ENCODE data around the gene SHISA8. TPM values are rescaled to one million over a fixed set of nuclear protein-coding genes. Genes with fewer than 3 reads are reported as not detected.

The SHISA8 gene
- total RNA-seq, 1 donor from 2014 or later = not detected

DNA sequence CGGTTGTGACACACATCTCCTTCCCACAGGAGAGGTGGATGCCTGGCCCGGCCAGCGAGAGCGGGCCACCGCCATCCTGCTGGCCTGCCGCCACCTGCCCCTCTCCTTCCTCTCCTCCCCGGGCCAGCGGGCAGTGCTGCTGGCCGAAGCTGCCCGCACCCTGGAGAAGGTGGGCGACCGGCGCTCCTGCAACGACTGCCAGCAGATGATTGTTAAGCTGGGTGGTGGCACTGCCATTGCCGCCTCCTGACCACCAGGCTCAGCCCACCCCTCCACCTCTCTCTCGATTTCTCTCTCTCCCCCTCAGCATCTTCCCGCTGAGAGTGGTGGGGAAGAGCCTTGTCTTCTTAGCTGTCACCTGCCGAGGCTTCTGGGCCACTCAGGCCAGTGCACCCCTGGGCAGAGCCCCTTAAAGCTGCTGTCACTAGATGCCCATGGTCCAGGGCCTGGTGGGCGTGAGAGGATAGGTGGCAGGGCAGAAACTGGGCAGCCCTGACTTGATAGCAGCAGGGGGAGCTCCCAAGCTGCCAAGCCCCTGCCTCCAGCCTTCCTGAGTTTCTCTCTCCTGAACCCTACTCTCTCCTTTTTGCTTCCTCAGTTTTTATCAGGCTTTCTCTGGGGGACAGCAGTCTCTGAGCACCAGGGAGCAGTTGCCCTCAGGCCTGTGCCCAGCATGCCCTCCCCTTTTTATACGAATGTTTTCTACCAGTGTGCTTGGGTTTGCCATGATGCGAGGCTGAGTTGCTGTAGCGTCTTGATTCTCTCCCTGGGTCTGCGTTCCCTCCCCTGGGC lies 9.3 kb downstream of the SHISA8 start:
- no peak overlapping the region for H3K27ac Mint-ChIP-seq
- DNase-seq (ENCODE audit: low spot score in 2 of 2, unreplicated experiment in 2 of 2) = no peak
- H3K9me3 Mint-ChIP-seq = no peaks in the 10 kb centered on the region
- no peak overlapping the region for H3K4me3 Mint-ChIP-seq
- TF ChIP-seq, protein P1, sequence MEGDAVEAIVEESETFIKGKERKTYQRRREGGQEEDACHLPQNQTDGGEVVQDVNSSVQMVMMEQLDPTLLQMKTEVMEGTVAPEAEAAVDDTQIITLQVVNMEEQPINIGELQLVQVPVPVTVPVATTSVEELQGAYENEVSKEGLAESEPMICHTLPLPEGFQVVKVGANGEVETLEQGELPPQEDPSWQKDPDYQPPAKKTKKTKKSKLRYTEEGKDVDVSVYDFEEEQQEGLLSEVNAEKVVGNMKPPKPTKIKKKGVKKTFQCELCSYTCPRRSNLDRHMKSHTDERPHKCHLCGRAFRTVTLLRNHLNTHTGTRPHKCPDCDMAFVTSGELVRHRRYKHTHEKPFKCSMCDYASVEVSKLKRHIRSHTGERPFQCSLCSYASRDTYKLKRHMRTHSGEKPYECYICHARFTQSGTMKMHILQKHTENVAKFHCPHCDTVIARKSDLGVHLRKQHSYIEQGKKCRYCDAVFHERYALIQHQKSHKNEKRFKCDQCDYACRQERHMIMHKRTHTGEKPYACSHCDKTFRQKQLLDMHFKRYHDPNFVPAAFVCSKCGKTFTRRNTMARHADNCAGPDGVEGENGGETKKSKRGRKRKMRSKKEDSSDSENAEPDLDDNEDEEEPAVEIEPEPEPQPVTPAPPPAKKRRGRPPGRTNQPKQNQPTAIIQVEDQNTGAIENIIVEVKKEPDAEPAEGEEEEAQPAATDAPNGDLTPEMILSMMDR (IDR thresholded peaks at IDR 0.05; ENCODE audit: unreplicated experiment) = no peak
- peaks cover 22% of the 10 kb centered on the region for H3K27me3 Mint-ChIP-seq (ENCODE audit: low read depth)
- no peaks in the 10 kb centered on the region for H3K4me1 Mint-ChIP-seq
- peaks cover 17% of the 10 kb centered on the region for H3K36me3 Mint-ChIP-seq

DNA sequence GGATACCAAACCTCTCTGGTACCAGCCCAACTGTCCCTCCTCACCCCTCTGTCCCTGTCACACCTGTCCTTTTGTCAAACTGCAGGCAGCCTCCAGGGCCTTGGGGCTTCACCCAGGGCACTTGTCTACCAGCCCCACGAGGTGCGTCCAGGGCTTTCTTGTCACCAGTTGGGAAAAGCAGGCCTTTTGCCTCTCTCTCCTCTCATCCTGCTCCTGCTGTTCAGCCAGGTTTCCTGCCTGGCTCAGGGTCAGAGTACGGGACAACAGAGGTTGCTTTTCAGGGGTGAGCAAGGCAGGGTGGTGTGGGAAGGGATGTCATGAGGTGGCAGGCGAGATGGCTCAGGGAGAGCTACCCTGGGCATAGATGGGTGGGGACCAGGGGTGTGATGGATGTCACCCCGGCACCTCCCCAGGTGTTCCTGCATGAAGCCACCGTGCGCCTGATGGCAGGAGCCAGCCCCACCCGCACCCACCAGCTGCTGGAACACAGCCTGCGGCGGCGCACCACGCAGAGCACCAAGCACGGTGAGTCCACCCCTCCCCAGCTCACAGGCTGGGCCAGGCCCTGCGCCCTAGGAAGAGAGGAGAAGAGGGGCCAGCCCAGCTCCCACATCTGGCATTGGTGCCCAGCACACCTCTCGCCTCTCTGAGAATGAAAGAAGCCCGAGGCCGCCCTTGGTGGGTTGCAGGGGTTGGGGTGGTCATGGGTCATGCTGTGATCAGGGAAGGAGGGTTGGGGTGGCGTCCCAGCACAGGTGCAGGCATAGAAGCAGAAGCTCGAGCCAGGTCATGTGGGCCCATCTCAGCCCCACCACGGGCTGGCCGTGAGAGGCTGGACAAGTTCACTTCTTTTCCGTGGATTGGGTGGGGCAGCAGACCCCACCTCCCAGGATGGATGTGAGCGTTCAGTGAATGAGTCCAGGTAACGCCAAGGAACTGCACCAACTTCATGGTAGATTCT lies 10.1 kb downstream of the SHISA8 start:
- TF ChIP-seq, protein P1 (IDR thresholded peaks at IDR 0.05; ENCODE audit: unreplicated experiment) = no peak
- Mint-ChIP-seq H3K9me3 (no peaks in the 10 kb centered on the region), H3K4me3 (no peak overlapping the region), H3K36me3 (peaks cover 19% of the 10 kb centered on the region), H3K27ac (no peak overlapping the region), H3K4me1 (no peaks in the 10 kb centered on the region), H3K27me3 (ENCODE audit: low read depth) (peaks cover 20% of the 10 kb centered on the region)
- DNase-seq (ENCODE audit: low spot score in 2 of 2, unreplicated experiment in 2 of 2) = no peak

DNA sequence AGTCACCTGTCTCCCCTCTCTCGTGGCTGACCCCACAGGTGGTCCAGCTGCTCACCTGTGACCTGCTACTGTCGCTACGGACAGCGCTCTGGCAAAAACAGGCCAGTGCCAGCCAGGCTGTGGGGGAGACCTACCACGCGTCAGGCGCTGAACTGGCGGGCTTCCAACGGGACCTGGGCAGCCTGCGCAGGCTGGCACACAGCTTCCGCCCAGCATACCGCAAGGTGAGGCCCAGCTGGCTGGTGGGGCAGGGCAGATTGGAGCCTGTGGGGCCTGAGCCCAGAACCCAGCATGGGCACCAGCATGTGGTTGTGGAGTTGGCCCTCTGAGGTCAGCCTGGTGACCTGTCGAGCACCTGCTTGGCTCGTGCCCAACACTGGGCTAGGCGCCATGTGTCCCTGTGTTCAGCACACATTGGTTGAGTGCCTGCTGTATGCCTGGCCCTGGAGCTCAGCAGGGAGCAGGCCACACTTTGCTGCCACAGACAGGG lies 11.9 kb downstream of the SHISA8 start:
- H3K27ac Mint-ChIP-seq = no peak overlapping the region
- peaks cover 3% of the 10 kb centered on the region for H3K27me3 Mint-ChIP-seq (ENCODE audit: low read depth)
- TF ChIP-seq, protein P1 (IDR thresholded peaks at IDR 0.05; ENCODE audit: unreplicated experiment) = no peak
- no peak for DNase-seq (ENCODE audit: low spot score in 2 of 2, unreplicated experiment in 2 of 2)
- H3K9me3 Mint-ChIP-seq = no peaks in the 10 kb centered on the region
- no peak overlapping the region for H3K4me3 Mint-ChIP-seq
- peaks cover 19% of the 10 kb centered on the region for H3K36me3 Mint-ChIP-seq
- H3K4me1 Mint-ChIP-seq = no peaks in the 10 kb centered on the region

DNA sequence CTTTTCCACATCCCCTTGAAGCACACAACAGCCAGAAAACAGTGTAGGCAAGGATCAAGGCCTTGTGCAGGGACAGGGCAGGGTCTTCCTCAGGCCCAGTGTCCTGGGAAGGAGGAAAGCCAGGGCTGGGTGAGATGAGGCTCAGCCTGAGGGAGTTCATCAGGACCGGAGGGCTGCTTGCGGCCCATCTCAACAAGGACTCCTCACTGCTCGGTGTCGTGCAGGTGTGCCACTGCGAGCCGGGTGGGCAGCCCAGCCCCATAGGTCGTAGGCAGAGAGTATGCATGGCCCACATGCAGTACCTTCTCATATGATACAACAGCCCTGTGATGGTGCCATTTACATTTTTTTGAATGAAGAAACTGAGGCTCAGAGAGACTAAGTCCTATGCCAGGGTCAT lies 12.9 kb downstream of the SHISA8 start:
- Mint-ChIP-seq H3K27me3 (ENCODE audit: low read depth) (no peaks in the 10 kb centered on the region), H3K4me1 (no peaks in the 10 kb centered on the region), H3K9me3 (no peaks in the 10 kb centered on the region), H3K36me3 (peaks cover 21% of the 10 kb centered on the region), H3K27ac (no peak overlapping the region), H3K4me3 (no peak overlapping the region)
- DNase-seq (ENCODE audit: low spot score in 2 of 2, unreplicated experiment in 2 of 2) = no peak
- TF ChIP-seq, protein P1 (IDR thresholded peaks at IDR 0.05; ENCODE audit: unreplicated experiment) = no peak

DNA sequence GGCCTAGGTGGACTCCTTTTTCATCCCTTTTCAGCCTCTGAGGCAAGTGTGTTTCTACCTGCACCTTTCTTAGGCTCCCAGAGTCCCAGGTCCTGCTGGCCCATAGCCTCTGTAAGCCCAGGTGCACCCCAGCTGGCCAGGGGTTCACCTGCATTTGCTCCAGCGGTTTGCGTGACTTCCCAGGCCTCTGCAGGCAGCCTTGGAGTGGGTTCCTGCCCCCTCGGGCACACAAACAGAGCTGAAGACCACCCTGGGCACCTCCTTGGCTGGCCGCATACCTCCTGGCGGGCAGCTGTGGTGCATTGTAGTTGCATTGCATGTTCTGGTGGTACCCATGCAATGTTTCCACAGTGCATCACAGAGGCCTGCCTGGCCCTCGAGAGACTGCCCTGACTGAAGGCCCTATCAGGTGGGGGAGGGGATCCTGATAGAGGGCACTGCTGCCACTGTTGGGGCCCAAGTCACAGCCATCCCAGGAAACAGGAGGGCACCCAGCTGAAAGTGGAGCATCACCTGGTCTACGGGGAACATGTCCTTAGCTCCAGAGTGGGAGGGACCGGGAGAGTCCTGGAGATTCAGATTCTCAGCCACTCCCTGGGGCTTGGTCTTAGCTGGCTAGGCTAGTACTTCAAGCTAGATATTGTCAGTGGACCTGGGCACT lies 14.1 kb downstream of the SHISA8 start:
- H3K4me3 Mint-ChIP-seq = no peak overlapping the region
- TF ChIP-seq, protein P1 (IDR thresholded peaks at IDR 0.05; ENCODE audit: unreplicated experiment) = no peak
- peaks cover 26% of the 10 kb centered on the region for H3K36me3 Mint-ChIP-seq
- H3K4me1 Mint-ChIP-seq = no peaks in the 10 kb centered on the region
- no peak for DNase-seq (ENCODE audit: low spot score in 2 of 2, unreplicated experiment in 2 of 2)
- H3K27me3 Mint-ChIP-seq (ENCODE audit: low read depth) = no peaks in the 10 kb centered on the region
- no peaks in the 10 kb centered on the region for H3K9me3 Mint-ChIP-seq
- no peak overlapping the region for H3K27ac Mint-ChIP-seq
